ENCODE results near the gene E2F6.

E2F6 gene

DNA sequence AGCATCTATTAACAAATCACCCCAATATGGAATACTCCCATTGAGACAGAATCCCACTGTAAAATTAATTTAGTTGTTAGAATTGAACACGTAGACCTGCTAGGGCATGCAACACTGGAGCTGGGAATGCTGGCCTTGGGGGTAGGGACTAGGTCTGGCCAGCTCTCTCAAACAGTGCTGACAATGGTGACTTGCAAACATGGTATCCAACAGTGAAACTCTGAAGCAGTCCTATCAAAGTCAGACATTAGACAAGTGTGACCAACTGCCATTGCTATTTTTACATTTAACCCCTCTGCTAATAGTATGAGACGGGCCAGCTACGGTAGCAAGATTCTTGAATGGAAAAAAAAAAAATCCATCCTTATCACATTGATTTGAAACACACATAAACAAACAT lies 7.2 kb downstream of the E2F6 start:
- no peak for DNase-seq (ENCODE audit: low read depth, low spot score)

DNA sequence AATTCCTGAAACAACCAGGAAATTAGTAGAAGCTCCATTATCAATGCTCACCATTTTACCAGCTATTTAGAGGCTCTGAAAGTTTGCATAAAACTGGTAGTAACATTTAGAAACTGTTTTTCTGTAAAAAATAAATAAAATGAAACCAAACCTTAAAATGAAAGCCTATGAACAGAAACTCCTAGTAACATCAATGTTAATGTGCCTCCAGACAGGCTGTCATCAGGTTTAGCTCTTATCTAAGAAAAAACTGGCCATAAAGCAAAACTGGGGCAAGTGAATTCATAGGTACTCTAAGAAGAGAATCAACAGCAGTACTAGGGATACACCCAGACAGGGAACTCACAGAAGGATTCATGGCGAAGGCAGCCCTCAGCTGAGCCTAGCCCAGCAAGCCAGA lies 8.0 kb downstream of the E2F6 start:
- no peak for DNase-seq (ENCODE audit: low read depth, low spot score)

DNA sequence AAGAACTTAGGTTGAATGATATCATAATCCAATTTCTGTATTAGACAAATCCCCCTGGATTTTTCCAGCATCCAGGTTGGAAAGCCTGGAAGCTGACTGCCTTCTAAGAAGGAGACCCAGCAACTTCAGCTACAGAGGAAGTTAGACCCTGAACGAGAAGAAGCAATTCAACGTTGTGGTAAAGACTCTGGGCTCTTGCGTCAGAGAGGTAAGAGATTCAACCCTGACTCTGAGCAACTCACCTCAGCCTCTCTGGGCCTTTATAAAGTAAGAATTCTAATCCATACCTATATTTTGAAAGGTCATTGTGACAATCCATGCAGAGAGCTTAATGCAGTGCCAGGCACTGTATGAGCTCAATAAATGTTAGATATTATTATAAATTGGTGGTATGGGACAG lies 9.7 kb downstream of the E2F6 start:
- no peak for DNase-seq (ENCODE audit: low read depth, low spot score)

DNA sequence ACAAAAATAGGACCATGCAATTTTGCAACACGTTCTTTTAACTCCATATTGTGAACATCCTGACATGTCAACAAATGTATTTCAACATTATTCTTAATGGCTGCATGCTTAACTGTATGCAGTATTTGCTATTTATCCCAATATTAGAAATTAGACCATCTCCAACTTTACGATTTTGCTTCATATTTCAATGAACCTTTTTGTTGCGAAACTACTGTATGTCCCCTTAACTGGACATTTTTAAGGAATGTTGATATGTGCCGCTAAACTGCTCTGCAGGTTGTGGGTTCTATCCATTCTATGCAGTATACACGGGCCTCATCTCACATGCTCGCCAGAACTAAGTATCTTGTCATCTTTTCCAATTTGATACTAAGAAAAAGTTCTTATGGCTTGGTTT lies 11.1 kb downstream of the E2F6 start:
- DNase-seq (ENCODE audit: low read depth, low spot score): no peak

DNA sequence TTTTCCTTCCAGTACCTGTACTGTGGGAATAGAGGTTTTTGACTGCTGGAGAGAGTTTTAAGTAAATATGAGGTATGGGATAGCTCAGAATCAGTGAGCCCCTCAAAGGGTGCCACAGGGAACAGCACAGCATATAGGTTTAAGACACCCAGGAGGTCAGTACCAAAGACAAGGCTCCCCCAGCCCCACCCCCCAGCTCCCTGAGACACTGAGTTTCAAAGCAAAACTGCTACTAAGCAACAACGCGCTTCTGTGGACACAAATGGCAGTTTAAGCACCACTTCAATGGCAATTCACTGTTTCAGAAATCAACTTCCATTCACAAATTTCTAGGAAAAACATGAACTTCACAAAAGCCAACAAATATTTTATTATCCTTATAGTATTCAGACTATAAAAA lies 15.2 kb downstream of the E2F6 start:
- no peak for DNase-seq (ENCODE audit: low read depth, low spot score)

DNA sequence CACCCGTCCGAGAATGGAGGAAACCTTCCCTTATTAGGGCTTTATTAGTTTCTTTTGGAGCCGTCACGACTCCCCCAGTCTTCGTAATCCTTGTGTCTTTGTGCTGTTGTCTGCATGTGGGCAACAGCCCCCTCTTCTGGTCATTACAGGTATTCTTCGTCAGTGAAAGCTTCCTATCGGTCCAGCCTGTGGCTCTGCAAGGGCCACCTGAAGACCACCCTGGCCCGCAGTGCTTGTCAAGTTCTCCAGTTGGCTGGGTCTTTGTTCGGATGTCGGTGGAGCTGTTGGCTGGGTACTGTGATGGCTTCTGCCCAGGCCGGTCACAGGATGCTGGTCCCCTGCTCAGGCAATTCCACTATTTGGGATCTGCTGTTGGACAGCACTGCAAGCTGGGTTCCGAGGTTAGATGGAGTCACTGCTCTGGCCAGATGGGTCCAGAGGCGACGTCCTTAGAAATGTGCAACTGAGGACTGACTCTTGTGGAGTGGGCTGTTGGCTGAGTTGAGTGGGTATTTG lies 19.2 kb downstream of the E2F6 start:
- DNase-seq (ENCODE audit: low read depth, low spot score): peak; percentile 16

DNA sequence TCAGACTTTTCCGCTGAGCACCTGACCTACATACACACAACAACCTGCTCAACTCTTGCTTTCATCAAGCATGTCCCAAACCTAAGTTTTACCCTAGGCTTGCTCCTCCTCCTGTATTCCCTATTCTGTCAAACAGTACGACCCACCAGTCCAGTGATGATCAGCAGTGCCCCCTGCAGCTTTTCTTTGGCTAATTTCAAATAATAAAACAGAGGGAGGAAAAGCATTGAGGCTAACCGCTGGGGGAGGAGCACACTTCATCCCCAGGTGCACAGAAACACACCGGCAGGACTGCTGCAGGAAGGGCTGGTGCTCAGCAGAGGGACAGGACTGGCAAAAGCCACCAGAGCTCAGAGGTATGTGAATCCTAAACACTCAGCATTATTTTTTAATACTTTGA lies 21.2 kb downstream of the E2F6 start:
- no peak for DNase-seq (ENCODE audit: low read depth, low spot score)

DNA sequence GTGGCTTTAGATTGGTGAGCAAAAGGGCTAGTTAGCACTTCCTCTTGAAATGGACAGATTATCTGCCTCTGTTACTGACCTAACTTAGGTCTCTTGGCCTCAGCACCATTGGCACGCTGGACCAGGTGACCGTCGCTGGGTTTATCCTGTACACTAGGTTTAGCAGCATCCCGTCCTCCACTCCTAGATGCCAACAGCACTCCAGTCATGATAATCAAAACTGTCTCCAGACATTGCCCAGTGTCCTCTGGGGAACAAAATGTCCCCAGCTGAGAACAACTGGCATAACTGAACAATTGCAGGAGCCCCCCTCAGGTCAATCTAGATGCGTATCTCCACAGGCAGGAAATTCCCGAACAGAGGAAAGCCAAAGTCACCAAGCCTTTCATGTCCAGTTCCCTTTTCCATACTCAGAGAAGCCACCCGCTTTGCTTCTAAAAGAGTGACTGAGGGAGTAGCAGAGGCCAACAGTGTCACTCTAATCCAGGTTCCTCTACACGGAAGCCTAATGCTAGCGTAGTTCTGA lies 27.3 kb downstream of the E2F6 start:
- DNase-seq (ENCODE audit: low read depth, low spot score): no peak

DNA sequence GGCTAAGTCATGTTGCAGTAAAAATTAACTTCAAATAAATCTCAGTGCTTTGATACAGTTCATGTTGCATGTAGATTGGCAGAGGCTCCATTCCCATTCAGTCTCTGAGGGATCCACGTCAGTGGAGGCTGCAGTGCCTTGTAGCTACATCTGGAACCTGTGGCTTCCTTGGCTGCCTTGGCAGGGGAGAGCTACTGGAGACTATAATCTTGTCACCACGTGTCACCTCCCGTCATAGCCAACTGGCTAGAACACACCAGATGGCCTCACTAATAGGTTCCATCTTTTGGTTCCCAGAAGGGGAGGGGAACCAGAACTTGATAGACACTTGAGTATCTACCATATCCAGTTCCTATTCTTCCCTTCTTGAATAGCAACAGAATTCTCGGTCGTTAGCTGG lies 28.4 kb downstream of the E2F6 start:
- no peak for DNase-seq (ENCODE audit: low read depth, low spot score)

DNA sequence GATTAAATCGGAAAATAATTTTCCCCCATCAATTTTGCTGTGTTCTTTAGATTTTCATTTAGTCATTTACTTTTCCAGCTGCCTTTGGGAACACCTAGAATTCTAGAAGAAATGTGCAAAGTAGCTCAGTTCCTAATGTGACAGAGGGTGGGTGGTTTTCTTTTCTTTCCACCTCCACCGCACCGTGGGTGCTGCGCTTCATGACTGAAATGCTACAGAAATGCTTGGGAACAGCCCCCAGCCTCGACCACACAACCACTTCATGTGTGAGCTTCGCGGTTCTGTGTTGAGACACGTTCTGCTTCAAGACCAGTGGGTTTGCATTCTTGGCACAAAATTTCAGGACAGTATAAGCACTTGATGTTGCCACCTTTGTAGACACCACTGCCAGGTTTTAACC lies 30.9 kb downstream of the E2F6 start:
- no peak for DNase-seq (ENCODE audit: low read depth, low spot score)

DNA sequence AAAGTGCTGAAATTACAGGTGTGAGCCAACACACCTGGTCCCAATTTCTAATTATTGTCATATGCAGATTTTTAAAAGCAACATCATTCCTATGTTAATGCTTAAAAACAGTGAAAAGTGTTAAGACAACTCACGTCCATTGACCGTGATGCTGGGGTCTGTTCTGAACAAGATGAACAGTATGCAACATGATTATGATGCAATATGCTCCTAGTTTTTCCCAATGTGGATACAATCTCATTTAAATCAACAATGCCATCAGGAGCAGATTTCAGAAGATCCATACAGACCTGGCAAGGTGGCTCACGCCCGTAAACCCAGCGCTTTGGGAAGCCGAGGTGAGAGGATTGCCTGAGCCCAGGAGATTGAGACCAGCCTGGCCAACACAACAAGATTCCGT lies 31.5 kb downstream of the E2F6 start:
- DNase-seq (ENCODE audit: low read depth, low spot score): no peak

DNA sequence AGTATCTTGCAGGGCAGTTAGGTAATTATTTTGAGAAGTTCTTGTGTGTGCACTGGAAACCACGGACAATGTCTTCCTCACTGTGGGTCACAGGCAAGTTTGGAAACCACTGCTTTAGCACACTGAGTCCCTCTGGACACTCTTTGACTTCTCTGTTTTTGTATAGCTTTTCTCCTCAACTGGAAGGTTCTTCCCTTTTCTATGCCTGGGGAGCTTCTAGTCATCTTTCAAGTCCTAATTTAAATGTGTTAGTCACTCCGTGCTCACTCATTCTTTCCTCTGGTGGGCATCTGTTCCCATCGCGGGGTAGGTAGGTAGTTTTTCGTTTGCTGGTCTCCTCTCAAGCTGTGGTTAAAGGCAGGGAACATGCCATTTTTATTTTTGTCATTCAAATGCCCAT lies 32.1 kb downstream of the E2F6 start:
- no peak for DNase-seq (ENCODE audit: low read depth, low spot score)

DNA sequence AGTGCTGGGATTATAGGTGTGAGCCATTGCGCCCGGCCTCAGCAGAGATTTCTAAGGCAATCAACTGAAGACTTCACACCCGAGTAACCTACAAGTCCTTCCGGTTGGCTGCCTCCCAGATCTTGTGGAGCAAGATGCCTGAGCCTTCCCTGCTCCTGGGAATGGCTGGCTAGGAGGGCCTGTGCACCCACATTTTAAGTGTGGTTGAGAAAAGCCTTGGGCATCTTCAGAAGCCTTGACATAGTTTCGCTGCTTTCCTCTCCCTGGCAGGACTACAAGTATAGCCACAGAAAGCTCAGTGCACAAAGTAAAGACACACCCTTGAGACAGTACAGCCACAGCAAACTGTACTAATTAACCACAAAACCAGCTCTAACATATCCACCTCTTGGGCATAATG lies 35.2 kb downstream of the E2F6 start:
- DNase-seq (ENCODE audit: low read depth, low spot score): no peak

DNA sequence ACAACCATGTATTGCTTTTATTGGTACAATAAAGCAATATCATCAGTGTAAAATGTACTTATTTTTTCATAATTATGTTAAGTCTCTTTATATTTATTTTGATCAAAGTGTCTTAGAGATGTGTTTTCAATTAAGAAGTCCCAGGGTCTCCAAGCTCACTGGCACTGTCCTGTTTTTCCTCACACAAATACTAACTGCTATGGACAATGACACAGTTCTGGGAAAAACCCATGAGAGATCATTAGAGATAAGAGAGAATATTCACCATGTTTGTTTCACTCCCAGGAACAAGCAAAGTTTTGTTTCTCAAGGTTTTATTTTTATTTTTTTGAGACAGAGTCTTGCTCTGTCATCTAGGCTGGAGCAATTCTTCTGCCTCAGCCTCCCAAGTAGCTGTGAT lies 38.7 kb downstream of the E2F6 start:
- no peak for DNase-seq (ENCODE audit: low read depth, low spot score)

DNA sequence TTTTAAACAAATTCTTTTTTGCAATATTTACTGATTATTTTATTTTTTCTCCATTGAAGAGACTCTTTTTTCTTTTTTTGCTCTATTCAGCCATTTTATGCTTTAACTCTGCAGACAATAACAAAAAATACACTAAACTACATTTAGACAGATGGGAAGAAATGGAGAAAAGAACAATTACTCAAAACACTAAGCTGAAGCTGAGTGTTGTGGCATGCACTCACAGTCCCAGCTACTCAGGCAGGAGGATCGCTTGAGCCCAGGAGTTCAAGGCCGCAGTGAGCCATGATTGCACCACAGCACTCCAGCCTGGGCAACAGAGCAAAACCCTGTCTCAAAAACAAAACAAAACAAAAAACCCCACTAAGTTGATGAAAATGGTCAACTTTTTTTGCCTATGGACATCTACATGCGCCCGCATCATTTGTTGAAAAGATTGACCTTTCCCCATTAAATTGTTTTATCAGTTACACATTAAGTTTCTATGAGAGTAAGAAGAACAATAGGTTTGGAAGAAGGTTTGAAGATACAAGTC lies 43.0 kb downstream of the E2F6 start:
- DNase-seq (ENCODE audit: low read depth, low spot score): no peak

DNA sequence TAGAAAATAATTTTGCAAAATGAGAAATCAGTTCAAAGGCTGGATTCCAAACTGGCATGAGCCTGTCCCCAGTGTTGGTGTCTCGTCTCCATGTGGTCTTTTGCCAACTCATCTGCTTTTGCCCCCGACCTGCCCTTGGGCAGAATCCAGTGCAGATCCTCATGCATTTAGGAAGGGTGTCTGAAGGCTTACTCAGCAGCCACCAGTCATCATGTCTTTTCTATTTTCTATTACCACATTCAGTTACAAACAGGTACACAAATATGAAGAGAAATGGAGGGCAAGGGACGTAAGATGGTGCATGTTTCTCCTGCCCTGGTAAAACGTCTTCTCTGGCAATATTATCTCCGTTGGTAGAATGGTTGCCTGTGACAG lies 43.5 kb downstream of the E2F6 start:
- no peak for DNase-seq (ENCODE audit: low read depth, low spot score)

DNA sequence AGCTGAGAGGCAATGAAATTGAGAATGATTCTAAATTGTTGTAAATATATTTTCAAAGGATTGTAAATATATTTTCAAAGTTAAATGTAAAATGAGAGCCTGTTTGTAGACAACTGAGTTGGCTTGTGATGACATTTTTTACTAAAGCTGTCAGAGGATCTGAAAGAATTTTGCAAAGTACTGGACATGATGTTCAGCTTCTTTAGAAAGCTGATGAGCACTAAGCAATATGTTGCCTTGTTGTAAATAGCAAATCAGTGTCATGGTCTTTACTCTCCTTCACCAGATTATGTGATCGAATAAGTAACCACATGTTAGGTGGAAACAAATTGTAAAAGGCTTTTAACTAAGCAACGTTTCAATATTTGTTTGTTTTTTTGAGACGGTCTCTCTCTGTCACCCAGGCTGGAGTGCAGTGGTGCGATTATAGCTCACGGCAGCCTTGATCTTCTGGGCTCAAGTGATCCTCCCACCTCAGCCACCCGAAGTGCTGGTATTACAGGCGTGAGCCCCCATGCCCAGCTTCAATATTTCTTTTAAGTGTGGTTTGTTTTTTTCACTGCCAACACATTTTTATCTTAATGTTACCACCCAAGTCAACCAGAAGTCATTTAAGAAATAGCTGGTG lies 44.0 kb downstream of the E2F6 start:
- no peak for DNase-seq (ENCODE audit: low read depth, low spot score)

DNA sequence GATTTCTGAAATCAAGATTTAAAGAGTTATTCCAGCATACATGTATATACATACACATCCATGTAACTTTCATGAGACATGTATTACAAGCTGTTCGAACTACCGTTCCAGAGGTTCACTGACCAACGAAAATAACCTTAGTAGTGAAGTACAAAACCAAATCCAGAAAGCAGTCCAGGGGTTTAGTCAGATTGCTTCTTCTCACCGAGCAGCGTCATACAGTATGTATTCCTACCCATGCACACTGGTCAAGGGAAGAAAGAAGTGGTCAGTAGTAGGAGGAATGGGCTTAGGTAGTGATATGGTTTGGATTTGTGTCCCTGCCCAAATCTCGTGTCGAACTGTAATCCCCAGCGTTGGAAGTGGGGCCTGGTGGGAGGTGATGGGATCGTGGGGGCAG lies 45.3 kb downstream of the E2F6 start:
- DNase-seq (ENCODE audit: low read depth, low spot score): no peak

DNA sequence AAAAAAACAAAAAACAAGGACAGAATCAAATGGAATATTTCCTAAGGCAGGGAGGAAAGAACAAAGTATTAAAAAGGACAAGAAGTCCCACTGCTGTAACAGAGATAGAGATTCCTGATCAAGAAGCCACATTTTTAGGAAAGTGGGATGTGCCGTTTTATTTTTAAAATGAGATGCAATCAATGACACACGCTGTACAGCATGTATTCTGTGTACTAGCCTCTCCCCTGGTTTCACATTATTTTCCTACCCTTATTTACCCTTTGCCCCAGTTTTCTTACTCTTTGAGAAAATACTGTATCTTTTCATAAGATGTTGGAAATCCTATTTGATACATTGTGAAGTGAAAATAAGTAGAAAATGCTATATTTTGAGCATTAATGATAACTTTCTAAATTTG lies 45.8 kb downstream of the E2F6 start:
- DNase-seq (ENCODE audit: low read depth, low spot score): no peak

DNA sequence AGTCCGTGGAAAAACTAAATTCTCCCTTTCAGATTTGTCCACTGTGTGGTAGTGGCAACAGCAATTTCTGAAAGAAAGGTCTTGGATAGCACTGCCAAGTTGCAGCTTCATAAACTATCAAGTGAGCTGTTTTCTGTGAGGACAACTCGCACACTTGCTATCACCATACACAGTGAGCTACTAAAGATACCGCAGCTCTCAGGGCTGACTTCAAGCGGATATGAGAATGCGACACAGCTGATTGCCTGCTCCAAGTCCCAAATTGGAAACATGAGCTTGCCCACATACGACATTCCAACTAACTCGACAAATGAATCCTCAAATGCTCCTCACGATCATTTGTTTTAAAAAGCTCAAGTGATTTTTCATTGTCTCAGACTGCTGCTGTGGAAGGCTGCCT lies 46.2 kb downstream of the E2F6 start:
- no peak for DNase-seq (ENCODE audit: low read depth, low spot score)

DNA sequence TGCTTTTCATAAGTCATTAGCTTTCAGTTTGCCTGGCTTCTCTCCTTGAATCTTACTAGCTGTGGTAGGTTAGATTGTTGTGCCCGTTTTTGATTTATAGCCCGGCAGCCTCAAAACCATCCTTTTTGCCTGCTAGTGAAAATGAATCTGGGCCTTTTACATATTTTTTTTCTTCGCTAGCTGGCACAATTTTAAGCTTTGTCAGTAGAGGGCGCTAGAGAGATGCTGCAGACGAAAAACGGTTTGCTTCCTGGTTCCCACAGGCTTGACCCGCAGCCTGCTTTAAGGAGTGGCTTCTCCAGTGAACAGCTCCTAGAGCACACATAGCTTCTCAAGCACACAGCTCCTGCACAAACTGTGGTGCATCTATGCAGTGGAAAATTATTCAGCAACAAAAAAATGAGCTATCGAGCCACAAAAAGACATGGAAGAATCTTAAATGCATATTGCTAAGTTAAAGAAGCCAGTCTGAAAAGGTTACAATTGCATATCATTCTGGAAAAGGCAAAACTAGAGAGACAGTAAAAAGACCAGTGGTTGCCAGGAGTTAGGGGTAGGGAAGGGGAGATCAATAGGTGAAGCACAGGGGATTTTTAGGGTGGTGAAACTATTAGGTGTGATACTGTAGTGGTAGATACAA lies 47.9 kb downstream of the E2F6 start:
- no peak for DNase-seq (ENCODE audit: low read depth, low spot score)

DNA sequence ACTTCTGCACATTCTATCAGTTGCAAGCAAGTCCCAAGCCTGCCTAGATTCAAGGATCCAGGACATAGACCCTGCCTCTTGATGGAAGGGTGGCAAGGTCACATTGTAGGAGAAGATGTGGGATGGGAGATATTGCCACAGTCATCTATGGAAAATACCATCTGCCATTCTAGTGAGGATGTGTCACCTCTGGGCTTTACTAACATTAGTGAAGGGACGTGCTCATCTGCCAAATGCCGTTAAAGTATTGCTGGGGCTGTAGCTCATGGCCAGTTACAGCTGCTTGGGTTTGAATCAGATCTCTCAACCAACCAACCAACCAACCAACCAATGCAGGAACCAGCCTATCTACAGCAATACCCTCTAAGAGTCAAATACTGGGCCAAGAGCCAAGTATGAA lies 49.0 kb downstream of the E2F6 start:
- DNase-seq (ENCODE audit: low read depth, low spot score): no peak

DNA sequence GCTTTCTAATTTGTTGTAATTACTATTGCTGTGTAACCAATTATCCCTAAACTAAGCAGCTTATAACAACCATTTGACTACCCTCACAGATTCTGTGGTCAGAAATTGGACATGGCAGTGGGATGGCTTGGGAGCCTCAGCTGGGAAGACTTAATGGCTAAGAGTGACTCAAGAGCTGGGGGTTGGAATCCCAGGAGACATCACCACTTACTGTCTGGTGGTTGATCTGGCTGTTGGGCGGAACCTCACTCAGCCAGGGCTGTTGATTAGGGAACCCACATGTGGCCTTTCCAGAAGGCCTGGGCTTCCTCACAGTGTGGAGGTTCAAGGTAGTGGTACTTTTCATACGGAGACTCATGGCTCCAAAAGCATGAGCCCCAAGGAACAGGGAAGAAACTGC lies 49.8 kb downstream of the E2F6 start:
- no peak for DNase-seq (ENCODE audit: low read depth, low spot score)
